IMR-90 (cell line): ENCODE results near the gene CRISPLD2. TPM values are rescaled to one million over a fixed set of nuclear protein-coding genes. Genes with fewer than 3 reads are reported as not detected.

Source experiments
- ATAC-seq: fragments of 200-7000 bp; cut with Tn5 transposase; 2 replicates; pipeline ENCODE4 v1.9.1; 2020; ENCODE audit warnings: low read depth, mild to moderate bottlenecking, moderate library complexity
- BruUV-seq: library from RNA; stranded (reverse); fragments of 400-500 nt; replicated peaks from 2 replicates; lab custom pipeline; 2021; lab: Mats Ljungman, UMichigan
- CTCF ChIA-PET: fragments of 300-600 bp; formaldehyde crosslinking; extraction: SDS; loops from one replicate; lab custom pipeline; 2021; ENCODE audit warnings: antibody characterized with exemption; lab: Yijun Ruan, JAX
- POLR2A ChIA-PET: fragments of 300-600 bp; sonication (Branson Sonifier 250); formaldehyde crosslinking; loops from one replicate; lab custom pipeline; 2022; ENCODE audit warnings: antibody characterized with exemption; ENCODE audit not compliant: unreplicated experiment; lab: Charles Lee
- DNase-seq: peaks from one replicate; pipeline ENCODE4 v3.0.0; 2013
- H2AFZ ChIP-seq: replicated peaks from 2 replicates; pipeline ENCODE3; 2013; ENCODE audit warnings: low read length, mild to moderate bottlenecking; ENCODE audit not compliant: poor library complexity
- H2AK5ac ChIP-seq: 2 replicates; pipeline ENCODE4 v1.6.1; 2013; ENCODE audit warnings: low read depth, low read length, inconsistent platforms
- H2AK9ac ChIP-seq: replicated peaks from 2 replicates; pipeline ENCODE3; 2013; ENCODE audit warnings: mild to moderate bottlenecking, low read depth, low read length, moderate library complexity; ENCODE audit not compliant: poor library complexity
- H2BK120ac ChIP-seq: 2 replicates; pipeline ENCODE4 v1.6.1; 2013; ENCODE audit warnings: low read depth, low read length, inconsistent platforms
- H2BK15ac ChIP-seq: 3 replicates; pipeline ENCODE4 v1.6.1; 2013; ENCODE audit warnings: low read depth, low read length, inconsistent platforms
- H2BK20ac ChIP-seq: 2 replicates; pipeline ENCODE4 v1.6.1; 2013; ENCODE audit warnings: low read depth, mild to moderate bottlenecking, inconsistent platforms, low read length, moderate library complexity
- H2BK5ac ChIP-seq: 2 replicates; pipeline ENCODE4 v1.6.1; 2013; ENCODE audit warnings: mild to moderate bottlenecking, low read depth, low read length, inconsistent platforms; ENCODE audit not compliant: poor library complexity, severe bottlenecking
- H3K14ac ChIP-seq: replicated peaks from 2 replicates; pipeline ENCODE4 v1.6.1; 2013; ENCODE audit warnings: low read depth, low read length, inconsistent platforms
- H3K18ac ChIP-seq: 2 replicates; pipeline ENCODE4 v1.6.1; 2013; ENCODE audit warnings: low read depth, low read length, control low read depth
- H3K23ac ChIP-seq: 2 replicates; pipeline ENCODE4 v1.6.1; 2013; ENCODE audit warnings: low read depth, low read length, inconsistent platforms
- H3K27ac ChIP-seq: 2 replicates; pipeline ENCODE4 v1.5.1; 2013; ENCODE audit warnings: mild to moderate bottlenecking, control low read depth, low read length; ENCODE audit not compliant: insufficient read depth
- H3K27me3 ChIP-seq: 2 replicates; pipeline ENCODE4 v1.6.1; 2013; ENCODE audit warnings: low read length; ENCODE audit not compliant: control insufficient read depth, insufficient read depth
- H3K36me3 ChIP-seq: 2 replicates; pipeline ENCODE4 v1.6.1; 2013; ENCODE audit warnings: low read length, mixed read lengths; ENCODE audit not compliant: control insufficient read depth, insufficient read depth
- H3K4ac ChIP-seq: 2 replicates; pipeline ENCODE4 v1.6.1; 2013; ENCODE audit warnings: low read depth, low read length, inconsistent platforms
- H3K4me1 ChIP-seq: 2 replicates; pipeline ENCODE4 v1.6.1; 2013; ENCODE audit warnings: low read length, mixed read lengths; ENCODE audit not compliant: control insufficient read depth, insufficient read depth
- H3K4me2 ChIP-seq: 2 replicates; pipeline ENCODE4 v1.6.1; 2013; ENCODE audit warnings: low read depth, mild to moderate bottlenecking, control low read depth, low read length, moderate library complexity
- H3K4me3 ChIP-seq: 2 replicates; pipeline ENCODE4 v1.5.1; 2013; ENCODE audit warnings: low read depth, mild to moderate bottlenecking, control low read depth, low read length, moderate library complexity; ENCODE audit not compliant: insufficient read depth
- H3K56ac ChIP-seq: 2 replicates; pipeline ENCODE4 v1.6.1; 2013; ENCODE audit warnings: low read length, inconsistent platforms; ENCODE audit not compliant: insufficient read depth; ENCODE audit errors: extremely low read depth
- H3K79me1 ChIP-seq, 2 experiments: 2 replicates each; pipeline ENCODE4 v1.6.1; 2013; ENCODE audit warnings: low read length in 2 of 2, inconsistent platforms in 1 of 2, low read depth in 1 of 2
- H3K9ac ChIP-seq: 2 replicates; pipeline ENCODE4 v1.6.1; 2013; ENCODE audit warnings: low read depth, low read length, control low read depth
- H3K9me1 ChIP-seq: 2 replicates; pipeline ENCODE4 v1.6.1; 2013; ENCODE audit warnings: low read length, inconsistent platforms; ENCODE audit not compliant: insufficient read depth
- H3K9me3 ChIP-seq: 2 replicates; pipeline ENCODE4 v1.6.1; 2013; ENCODE audit warnings: low read length; ENCODE audit not compliant: control insufficient read depth, insufficient read depth
- H4K20me1 ChIP-seq: 2 replicates; pipeline ENCODE4 v1.6.1; 2013; ENCODE audit warnings: low read length, inconsistent platforms; ENCODE audit not compliant: insufficient read depth
- H4K5ac ChIP-seq: 2 replicates; pipeline ENCODE4 v1.6.1; 2013; ENCODE audit warnings: mild to moderate bottlenecking, low read depth, low read length, control low read depth
- H4K8ac ChIP-seq, 2 experiments: 2 replicates each; pipeline ENCODE4 v1.6.1; 2013; ENCODE audit warnings: low read depth in 2 of 2, low read length in 2 of 2, control low read depth in 1 of 2, inconsistent platforms in 1 of 2
- H4K91ac ChIP-seq: 2 replicates; pipeline ENCODE4 v1.6.1; 2013; ENCODE audit warnings: low read depth, low read length, inconsistent platforms; ENCODE audit not compliant: insufficient read depth
- FOS ChIP-seq: fragments of 150-350 bp; IDR thresholded peaks from 2 replicates; pipeline ENCODE4 v1.6.1; 2016; ENCODE audit warnings: low read depth, low read length
- MAZ ChIP-seq: IDR thresholded peaks from 2 replicates; pipeline ENCODE4 v1.6.1; 2012; ENCODE audit warnings: low read depth, mild to moderate bottlenecking, low read length, improper control_type of control experiment, moderate library complexity, borderline replicate concordance
- POLR2A ChIP-seq: IDR thresholded peaks from 2 replicates; pipeline ENCODE4 v1.6.1; 2012; ENCODE audit warnings: mild to moderate bottlenecking, low read depth, low read length
- WGBS, 2 experiments: methylation state at CpG; one replicate each; pipeline versions ENCODE4 v1.1.5 to v1.1.7; 2013; ENCODE audit warnings: missing lambda C conversion rate in 2 of 2; ENCODE audit not compliant: insufficient read length in 1 of 2; ENCODE audit errors: extremely low coverage in 2 of 2; 5-methylcytosine and 5-hydroxymethylcytosine counted together
- dilution Hi-C: fragments of 300-500 bp; cut with HindIII; formaldehyde crosslinking; loops from one replicate; pipeline ENCODE4 v1.14.3; 2018; ENCODE audit warnings: low sequenced_read_pairs; ENCODE audit not compliant: unreplicated experiment
- in situ Hi-C: fragments of 300-500 bp; cut with MboI; formaldehyde crosslinking; loops from 3 replicates; pipeline ENCODE4 v1.14.3; 2019; ENCODE audit warnings: low sequenced_read_pairs, inconsistent platforms, mixed read lengths
- intact Hi-C: fragments of 100-400 bp; cut with micrococcal nuclease; formaldehyde crosslinking; loops from 2 replicates; pipeline ENCODE4 v1.10.0; 2022
- polyA plus RNA-seq, 3 experiments: library from polyadenylated mRNA; depleted of rRNA; stranded (reverse); fragments of >200 nt; gene quantifications; 2 replicates each; pipeline ENCODE4 v1.2.3, GENCODE V29; 2012; ENCODE audit warnings: low replicate concordance in 1 of 3
- total RNA-seq: library from RNA; depleted of rRNA; stranded (reverse); fragments of >200 nt; gene quantifications from 2 replicates; pipeline ENCODE4 v1.2.3, GENCODE V29; 2012
- TF ChIP-seq, protein P1 (sequence below): fragments of 150-350 bp; IDR thresholded peaks from 2 replicates; pipeline ENCODE4 v1.6.1; 2016; ENCODE audit warnings: low read depth, mild to moderate bottlenecking, low read length, moderate library complexity, borderline replicate concordance

Gene CRISPLD2
- total and polyA plus RNA-seq, 2 of the 4 experiments (the other 2 are of a cell fraction): 23.1 to 37.5 TPM

DNA sequence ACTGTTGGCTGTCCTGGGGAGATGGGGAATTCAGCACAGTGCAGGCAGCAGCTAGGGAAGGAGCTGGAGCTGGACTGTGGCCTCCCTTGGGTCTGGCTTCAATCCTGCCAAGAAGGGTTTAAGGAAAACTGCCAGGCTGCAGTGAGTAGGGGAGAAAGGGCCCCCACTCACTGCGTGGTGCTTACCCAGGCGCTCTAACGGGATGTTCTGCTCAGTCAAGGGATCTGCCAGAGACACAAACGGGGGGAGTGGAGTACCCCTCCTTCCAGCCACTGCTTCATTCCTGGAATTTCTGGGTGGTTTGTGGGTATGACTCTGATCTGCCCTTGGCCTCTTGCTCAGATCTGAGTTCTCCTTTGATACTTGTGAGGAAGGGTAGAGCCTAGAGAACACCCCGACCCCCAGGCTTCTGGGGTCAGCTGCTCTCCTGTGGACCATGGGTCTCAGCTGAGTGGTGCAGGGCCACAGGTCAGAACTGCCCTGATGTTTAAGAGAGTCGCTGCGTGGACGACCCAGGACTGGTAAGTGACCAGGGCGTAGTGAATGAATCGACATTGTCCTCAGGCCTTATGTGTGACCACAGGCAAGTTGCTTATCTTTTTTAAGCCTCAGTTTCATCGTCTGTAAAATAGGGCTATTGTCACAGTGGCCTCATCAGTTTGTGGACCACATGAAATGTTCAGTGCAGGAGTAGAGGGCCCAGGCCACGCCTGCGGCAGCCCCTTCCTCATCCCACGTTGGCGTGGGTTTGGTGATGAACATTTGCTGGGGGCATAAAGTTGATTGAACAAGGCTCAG is 9.6 kb downstream of the CRISPLD2 start:
- Histone ChIP-seq H3K18ac (peak overlapping the region; percentile 73), H2AK9ac (peak overlapping the region; percentile 79), H3K9ac (peak overlapping the region; percentile 33), H2AK5ac (peak overlapping the region; percentile 99), H3K9me3 (no peaks in the 10 kb centered on the region), H3K79me1 (peaks cover 24 to 69% of the 10 kb centered on the region in 2 experiments; a peak in 3 of 4 replicates), H3K36me3 (peaks cover 5% of the 10 kb centered on the region; the same call in 1 of the 2 replicates), H2BK120ac (peak overlapping the region; percentile 99), H3K4me2 (peak overlapping the region; percentile 19; the same call in 1 of the 2 replicates), H3K14ac (peak overlapping the region; percentile 87), H4K8ac (peak overlapping the region; percentile 76 to 85), H2BK20ac (peak overlapping the region; percentile 96), H3K23ac (peak overlapping the region; percentile 91), H4K20me1 (no peaks in the 10 kb centered on the region), H4K91ac (peak overlapping the region; percentile 98), H3K56ac (peak overlapping the region; percentile 69), H3K4me1 (peaks cover 48% of the 10 kb centered on the region), H3K27me3 (no peaks in the 10 kb centered on the region), H3K9me1 (peaks cover 39% of the 10 kb centered on the region), H4K5ac (peak overlapping the region; percentile 74), H3K4ac (peak overlapping the region; percentile 99), H2AFZ (peak overlapping the region; percentile 81), H2BK5ac (peak overlapping the region; percentile 61), H2BK15ac (peak overlapping the region; percentile 99; the same call in 2 of the 3 replicates), H3K4me3 (no peak overlapping the region), H3K27ac (peak overlapping the region; percentile 74)
- 90% methylated on average over 6 of the region's 15 CpGs; no CpG with 5 or more reads in 1 of the 2 experiments for WGBS, 2 experiments
- TF ChIP-seq, protein P1, sequence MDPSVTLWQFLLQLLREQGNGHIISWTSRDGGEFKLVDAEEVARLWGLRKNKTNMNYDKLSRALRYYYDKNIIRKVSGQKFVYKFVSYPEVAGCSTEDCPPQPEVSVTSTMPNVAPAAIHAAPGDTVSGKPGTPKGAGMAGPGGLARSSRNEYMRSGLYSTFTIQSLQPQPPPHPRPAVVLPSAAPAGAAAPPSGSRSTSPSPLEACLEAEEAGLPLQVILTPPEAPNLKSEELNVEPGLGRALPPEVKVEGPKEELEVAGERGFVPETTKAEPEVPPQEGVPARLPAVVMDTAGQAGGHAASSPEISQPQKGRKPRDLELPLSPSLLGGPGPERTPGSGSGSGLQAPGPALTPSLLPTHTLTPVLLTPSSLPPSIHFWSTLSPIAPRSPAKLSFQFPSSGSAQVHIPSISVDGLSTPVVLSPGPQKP: no peak
- TF ChIP-seq POLR2A (0 out of 2 replicates have a peak, but pooled peaks have one; percentile 29), MAZ (peak; percentile 87), FOS (peak; percentile 34; the same call in 1 of the 2 replicates)
- intact Hi-C loops (loop anchor here (10.0 kb wide), 1 partner anchor 205 kb away; no protein-coding TSS in a partner anchor), dilution Hi-C loops (no loop called here), in situ Hi-C loops (no loop called here)
- ATAC-seq (peak; percentile 61), DNase-seq (peak; percentile 93)
- ChIA-PET CTCF (interaction anchor here (0.6 kb wide), 1 partner anchor 56 kb away, joined by 3 read pairs; no protein-coding TSS in a partner anchor), POLR2A (interaction anchor here (0.9 kb wide), 1 partner anchor 9 kb away, joined by 3 read pairs; the partner anchor contains the start of gene CRISPLD2)
- no TSS peak for BruUV-seq
